SK-N-SH (cell line): Measurements from ENCODE around the gene CEP57. TPM values are rescaled to one million over a fixed set of nuclear protein-coding genes. Genes with fewer than 3 reads are reported as not detected.

Experiments used
- CTCF ChIA-PET: fragments of 300-600, 350-600 bp; formaldehyde crosslinking; extraction: SDS; loops from one replicate; lab custom pipeline; 2021; lab: Yijun Ruan, JAX
- POLR2A ChIA-PET: fragments of 350-600 bp; sonication (Branson Sonifier 250); formaldehyde crosslinking; extraction: SDS; loops from one replicate; lab custom pipeline; 2020; ENCODE audit warnings: antibody characterized with exemption, inconsistent platforms; lab: Yijun Ruan, JAX
- DNase-seq: peaks from one replicate; pipeline ENCODE4 v3.0.0; 2012
- H2AFZ ChIP-seq: fragments of 200-600 bp; sonication (generic); 2 replicates; pipeline ENCODE4 v1.8.1; 2016; ENCODE audit warnings: antibody characterized with exemption, mild to moderate bottlenecking, low read depth
- H3F3A ChIP-seq: fragments of 200-600 bp; sonication (generic); replicated peaks from 2 replicates; pipeline ENCODE3; 2016; ENCODE audit warnings: antibody characterized with exemption, mild to moderate bottlenecking; ENCODE audit not compliant: insufficient read depth
- H3K27ac ChIP-seq, 2 experiments: fragments of 200-500 bp in 1 of 2; fragments of 200-600 bp in 1 of 2; sonication (Bioruptor generic) in 1 of 2; sonication (generic), shearing (Covaris generic) in 1 of 2; 2 replicates each; pipeline versions ENCODE4 v1.5.1 to v1.6.1; 2014 to 2016; ENCODE audit warnings: low read depth in 2 of 2, inconsistent platforms in 1 of 2, low read length in 1 of 2, mild to moderate bottlenecking in 1 of 2, mixed read lengths in 1 of 2
- H3K27me3 ChIP-seq: fragments of 200-600 bp; sonication (generic), shearing (Covaris generic); 2 replicates; pipeline ENCODE4 v1.6.1; 2016; ENCODE audit warnings: mixed run types; ENCODE audit not compliant: insufficient read depth
- H3K36me3 ChIP-seq, 2 experiments: fragments of 200-500 bp in 1 of 2; fragments of 200-600 bp in 1 of 2; sonication (Bioruptor generic) in 1 of 2; sonication (generic) in 1 of 2; replicated peaks in 1 of 2; 2 replicates each; pipeline versions ENCODE3 to v1.5.1; 2014 to 2016; ENCODE audit warnings: low read length in 1 of 2, mild to moderate bottlenecking in 1 of 2; ENCODE audit not compliant: insufficient read depth in 2 of 2, control insufficient read depth in 1 of 2
- H3K4me1 ChIP-seq, 2 experiments: fragments of 200-500 bp in 1 of 2; fragments of 200-600 bp in 1 of 2; sonication (Bioruptor generic) in 1 of 2; sonication (generic), shearing (Covaris generic) in 1 of 2; 2 replicates each; pipeline versions ENCODE4 v1.5.1 to v1.6.1; 2014 to 2016; ENCODE audit warnings: low read depth in 1 of 2, low read length in 1 of 2, mixed run types in 1 of 2; ENCODE audit not compliant: insufficient read depth in 2 of 2, control insufficient read depth in 1 of 2
- H3K4me2 ChIP-seq: fragments of 200-600 bp; sonication (generic), shearing (Covaris generic); 2 replicates; pipeline ENCODE4 v1.6.1; 2017; ENCODE audit warnings: mixed run types
- H3K4me3 ChIP-seq, 2 experiments: fragments of 200-500 bp in 1 of 2; fragments of 200-600 bp in 1 of 2; sonication (Bioruptor generic) in 1 of 2; sonication (generic), shearing (Covaris generic) in 1 of 2; 2 replicates each; pipeline versions ENCODE4 v1.5.1 to v1.8.1; 2014 to 2016; ENCODE audit warnings: low read depth in 2 of 2, inconsistent platforms in 1 of 2, low read length in 1 of 2, mild to moderate bottlenecking in 1 of 2, mixed read lengths in 1 of 2, moderate library complexity in 1 of 2
- H3K79me2 ChIP-seq: fragments of 200-600 bp; sonication (generic); 2 replicates; pipeline ENCODE4 v1.8.1; 2017; ENCODE audit warnings: mild to moderate bottlenecking; ENCODE audit not compliant: insufficient read depth
- H3K9ac ChIP-seq: fragments of 200-600 bp; sonication (generic); 2 replicates; pipeline ENCODE4 v1.6.1; 2017; ENCODE audit warnings: mixed run types
- H3K9me2 ChIP-seq: fragments of 200-600 bp; sonication (generic); 2 replicates; pipeline ENCODE4 v1.6.1; 2017; ENCODE audit warnings: mixed run types
- H3K9me3 ChIP-seq: fragments of 200-600 bp; sonication (generic); 2 replicates; pipeline ENCODE4 v1.6.1; 2017; ENCODE audit warnings: mixed run types, mild to moderate bottlenecking, moderate library complexity
- H4K20me1 ChIP-seq: fragments of 200-600 bp; sonication (generic); 2 replicates; pipeline ENCODE4 v1.6.1; 2017; ENCODE audit warnings: mild to moderate bottlenecking, mixed run types; ENCODE audit not compliant: insufficient read depth
- ELF1 ChIP-seq: IDR thresholded peaks from 2 replicates; pipeline ENCODE4 v1.4.0; 2012
- FOXJ3 ChIP-seq: sonication (generic); formaldehyde crosslinking; IDR thresholded peaks from 2 replicates; pipeline ENCODE4 v1.5.1; 2020; ENCODE audit warnings: mild to moderate bottlenecking, missing genetic modification reagents
- FOXM1 ChIP-seq: IDR thresholded peaks from 2 replicates; pipeline ENCODE4 v1.4.0; 2012; ENCODE audit warnings: low read depth, mild to moderate bottlenecking
- GATA2 ChIP-seq: sonication (generic); formaldehyde crosslinking; IDR thresholded peaks from 2 replicates; pipeline ENCODE4 v1.5.0; 2020; ENCODE audit warnings: mild to moderate bottlenecking, missing genetic modification reagents
- JUND ChIP-seq: IDR thresholded peaks from 2 replicates; pipeline ENCODE4 v1.4.0; 2012
- MXI1 ChIP-seq: IDR thresholded peaks from 2 replicates; pipeline ENCODE4 v1.6.1; 2012; ENCODE audit warnings: mild to moderate bottlenecking, low read depth, low read length, improper control_type of control experiment
- NFIC ChIP-seq: IDR thresholded peaks from 2 replicates; pipeline ENCODE4 v1.4.0; 2012; ENCODE audit warnings: borderline replicate concordance
- NRF1 ChIP-seq: IDR thresholded peaks from 2 replicates; pipeline ENCODE4 v1.6.1; 2012; ENCODE audit warnings: low read depth, mild to moderate bottlenecking, low read length
- SIN3A ChIP-seq: IDR thresholded peaks from 2 replicates; pipeline ENCODE4 v1.6.1; 2012; ENCODE audit warnings: low read depth, mild to moderate bottlenecking, low read length, moderate library complexity, borderline replicate concordance
- SMC3 ChIP-seq: IDR thresholded peaks from 2 replicates; pipeline ENCODE4 v1.6.1; 2012; ENCODE audit warnings: low read depth, low read length, improper control_type of control experiment
- USF1 ChIP-seq: IDR thresholded peaks from 2 replicates; pipeline ENCODE4 v1.4.0; 2012; ENCODE audit warnings: low read depth, borderline replicate concordance
- ZBTB33 ChIP-seq: IDR thresholded peaks from 2 replicates; pipeline ENCODE4 v1.4.0; 2012; ENCODE audit warnings: low read depth, borderline replicate concordance
- WGBS: methylation state at CpG from one replicate; pipeline ENCODE4 v1.1.6; 2017; ENCODE audit warnings: low lambda C conversion rate; 5-methylcytosine and 5-hydroxymethylcytosine counted together
- polyA plus RNA-seq, 3 experiments: library from polyadenylated mRNA; depleted of rRNA; stranded (reverse); fragments of >200 nt; gene quantifications; 2 replicates each; pipeline ENCODE4 v1.2.3, GENCODE V29; 2012
- TF ChIP-seq, protein P1 (sequence below): fragments of 150-350 bp; IDR thresholded peaks from 2 replicates; pipeline ENCODE4 v1.6.1; 2017; ENCODE audit warnings: antibody characterized with exemption, low read length, low read depth, borderline replicate concordance

CEP57 gene
- polyA plus RNA-seq, 1 of the 3 experiments (the other 2 are of a cell fraction) = 12.2 TPM

- TF ChIP-seq MXI1 (no peak; the same call in 1 of the 2 replicates), USF1 (no peak), NFIC (no peak), FOXJ3 (no peak), ZBTB33 (peak; percentile 76), SMC3 (no peak), NRF1 (no peak), GATA2 (CRISPR knock-in tag) (peak; percentile 34; the same call in 1 of the 2 replicates), SIN3A (peak; percentile 24; the same call in 1 of the 2 replicates)
Measured at GRCh38 chr11:95789506-95790122, 684 bp upstream of the CEP57 start, which contains the start of gene FAM76B (continued).

DNA sequence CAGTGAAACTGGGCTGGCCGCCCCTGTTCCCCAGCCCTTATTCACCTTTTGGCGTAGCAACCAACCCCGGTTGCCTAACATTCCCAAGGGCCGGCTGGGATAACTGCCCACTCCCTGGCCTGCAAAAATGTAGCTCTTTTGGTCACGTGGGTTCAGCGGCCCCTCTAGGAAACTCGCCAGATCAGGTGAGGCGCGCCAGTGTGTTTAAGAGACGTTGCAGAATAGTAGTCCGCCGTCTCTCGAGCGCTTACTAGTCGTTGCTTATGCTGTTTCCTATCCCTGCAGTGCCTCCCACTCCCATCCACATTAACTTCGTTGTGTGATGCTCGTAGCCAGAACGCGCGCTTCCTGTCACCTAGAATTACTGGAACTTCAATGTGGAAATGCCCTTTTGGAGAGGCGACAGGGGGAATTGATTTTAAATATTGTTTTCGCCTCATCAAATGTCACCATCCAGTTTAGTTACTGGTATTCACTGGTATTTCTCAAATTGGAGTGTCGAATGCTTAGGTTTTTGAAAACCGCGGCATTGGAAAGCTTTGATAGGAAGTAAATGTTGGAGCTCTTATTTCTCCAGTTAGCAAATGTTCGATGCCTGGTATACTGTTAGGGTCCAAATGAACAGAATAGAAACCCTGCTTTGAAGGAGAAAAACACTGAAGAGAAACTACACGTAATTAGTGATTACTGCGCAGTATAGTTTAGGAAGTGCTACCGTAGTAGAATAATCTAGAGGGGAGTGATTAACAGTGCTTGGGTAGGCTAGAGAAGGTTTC lies 823 bp downstream of the CEP57 start:
- peak overlapping the region; percentile 84 to 96 for H3K4me3 ChIP-seq
- no peaks in the 10 kb centered on the region for H3K9me2 ChIP-seq
- peak overlapping the region; percentile 94 to 97 for H3K27ac ChIP-seq
- WGBS = 5% methylated on average over 26 of the region's 29 CpGs
- TF ChIP-seq FOXM1 (no peak), MXI1 (peak; percentile 51), SIN3A (peak; percentile 24; the same call in 1 of the 2 replicates), USF1 (peak; percentile 83), ELF1 (no peak), JUND (no peak), NFIC (no peak)
- TF ChIP-seq, protein P1, sequence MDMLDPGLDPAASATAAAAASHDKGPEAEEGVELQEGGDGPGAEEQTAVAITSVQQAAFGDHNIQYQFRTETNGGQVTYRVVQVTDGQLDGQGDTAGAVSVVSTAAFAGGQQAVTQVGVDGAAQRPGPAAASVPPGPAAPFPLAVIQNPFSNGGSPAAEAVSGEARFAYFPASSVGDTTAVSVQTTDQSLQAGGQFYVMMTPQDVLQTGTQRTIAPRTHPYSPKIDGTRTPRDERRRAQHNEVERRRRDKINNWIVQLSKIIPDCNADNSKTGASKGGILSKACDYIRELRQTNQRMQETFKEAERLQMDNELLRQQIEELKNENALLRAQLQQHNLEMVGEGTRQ = peak; percentile 26; the same call in 1 of the 2 replicates
- H3K4me2 ChIP-seq = peak overlapping the region; percentile 94
- H2AFZ ChIP-seq = peak overlapping the region; percentile 92
- peaks cover 4% of the 10 kb centered on the region; the same call in 1 of the 2 replicates for H4K20me1 ChIP-seq
- H3K79me2 ChIP-seq = peaks cover 85% of the 10 kb centered on the region
- peaks cover 8% of the 10 kb centered on the region for H3F3A ChIP-seq
- ChIA-PET CTCF (interaction anchor here (1.2 to 2.7 kb wide), 4 partner anchors 45 to 637 kb away, joined by 3 to 10 read pairs (median 4); partner anchors contain the start of genes CCDC82, JRKL and MAML2), POLR2A (interaction anchor here (0.6 to 0.7 kb wide), 2 partner anchors 36 to 132 kb away, joined by 3 read pairs; no protein-coding TSS in a partner anchor)
- peak overlapping the region; percentile 93 for H3K9ac ChIP-seq
- peaks cover 13 to 33% of the 10 kb centered on the region in 2 experiments for H3K4me1 ChIP-seq
- peak; percentile 18 for DNase-seq
- H3K27me3 ChIP-seq = no peaks in the 10 kb centered on the region
- no peaks in the 10 kb centered on the region for H3K9me3 ChIP-seq
- peaks cover 15 to 17% of the 10 kb centered on the region in 2 experiments for H3K36me3 ChIP-seq
